GM12878 (cell line): ENCODE measurements around the gene SNN. TPM values are rescaled to one million over a fixed set of nuclear protein-coding genes. Genes with fewer than 3 reads are reported as not detected.
A peak's percentile ranks its signal among the peaks of the same experiment; 100 is the strongest.

Experiments
- ATAC-seq: fragments of 200-7000 bp; cut with Tn5 transposase; 3 replicates; pipeline ENCODE4 v1.9.1; 2020; ENCODE audit warnings: mild to moderate bottlenecking, moderate library complexity
- BruUV-seq: library from RNA; stranded (reverse); fragments of 400-500 nt; replicated peaks from 2 replicates; lab custom pipeline; 2021; lab: Mats Ljungman, UMichigan
- CTCF ChIA-PET: fragments of 300-600 bp; sonication (Branson Sonifier 250); formaldehyde crosslinking; extraction: SDS; loops from one replicate; lab custom pipeline; 2021; ENCODE audit warnings: inconsistent platforms; lab: Yijun Ruan, JAX
- POLR2A ChIA-PET: fragments of 350-600 bp; formaldehyde crosslinking; extraction: SDS; loops from one replicate; lab custom pipeline; 2021; ENCODE audit warnings: inconsistent platforms; lab: Charles Lee
- RAD21 ChIA-PET: fragments of 300-600 bp; sonication (Branson Sonifier 250); formaldehyde crosslinking; loops from one replicate; lab custom pipeline; 2023; ENCODE audit warnings: antibody characterized with exemption; ENCODE audit not compliant: unreplicated experiment; lab: Charles Lee
- SMC1A ChIA-PET: fragments of 300-600 bp; sonication (Branson Sonifier 250); formaldehyde crosslinking; loops from one replicate; lab custom pipeline; 2023; ENCODE audit not compliant: unreplicated experiment, uncharacterized antibody; lab: Charles Lee
- DNase-seq: peaks from one replicate; pipeline ENCODE4 v3.0.0-alpha.2; 2011; ENCODE audit warnings: low read depth, low spot score
- FAIRE-seq: peaks from 3 replicates; lab custom pipeline; 2011; peaks lifted over from hg19 to GRCh38; lab: Jason Lieb, UNC
- H2AFZ ChIP-seq: 2 replicates; pipeline ENCODE4 v1.6.0; 2011; ENCODE audit warnings: low read depth, low read length, control low read depth; ENCODE audit not compliant: control insufficient read depth
- H3K27ac ChIP-seq: 2 replicates; pipeline ENCODE4 v1.5.1; 2011; ENCODE audit warnings: control low read depth; ENCODE audit not compliant: control insufficient read depth, insufficient read depth
- H3K27me3 ChIP-seq, 2 experiments: replicated peaks in 1 of 2; 2 replicates each; pipeline versions ENCODE4 v1.6.0 to v1.6.1; 2011; ENCODE audit warnings: low read length in 1 of 2; ENCODE audit not compliant: control insufficient read depth in 2 of 2, insufficient read depth in 2 of 2
- H3K36me3 ChIP-seq, 2 experiments: 2 replicates each; pipeline ENCODE4 v1.5.1; 2011; ENCODE audit warnings: low read length in 1 of 2; ENCODE audit not compliant: control insufficient read depth in 2 of 2, insufficient read depth in 2 of 2
- H3K4me1 ChIP-seq: 2 replicates; pipeline ENCODE4 v1.6.1; 2011; ENCODE audit warnings: mild to moderate bottlenecking, low read length, moderate library complexity, mixed read lengths; ENCODE audit not compliant: control insufficient read depth, insufficient read depth
- H3K4me2 ChIP-seq: 2 replicates; pipeline ENCODE4 v1.6.0; 2011; ENCODE audit warnings: control low read depth; ENCODE audit not compliant: control insufficient read depth, insufficient read depth
- H3K4me3 ChIP-seq: fragments of 200-600 bp; sonication (generic); 2 replicates; pipeline ENCODE4 v1.5.1; 2016
- H3K79me2 ChIP-seq: 2 replicates; pipeline ENCODE4 v1.6.0; 2011; ENCODE audit warnings: low read length; ENCODE audit not compliant: control insufficient read depth, insufficient read depth
- H3K9ac ChIP-seq: 2 replicates; pipeline ENCODE4 v1.8.0; 2011; ENCODE audit warnings: low read length, control low read depth, mixed read lengths; ENCODE audit not compliant: control insufficient read depth, insufficient read depth
- H3K9me3 ChIP-seq: replicated peaks from 3 replicates; pipeline ENCODE4 v1.5.1; 2011; ENCODE audit warnings: mild to moderate bottlenecking, low read length; ENCODE audit not compliant: control insufficient read depth, insufficient read depth
- H4K20me1 ChIP-seq: 2 replicates; pipeline ENCODE4 v1.6.0; 2011; ENCODE audit not compliant: control insufficient read depth, insufficient read depth
- BHLHE40 ChIP-seq, 2 experiments: fragments of 450-650 bp in 1 of 2; IDR thresholded peaks; 2 replicates each; pipeline ENCODE4 v1.6.1; 2011 to 2017; ENCODE audit warnings: low read depth in 2 of 2, borderline replicate concordance in 1 of 2, improper control_type of control experiment in 1 of 2, low read length in 1 of 2, mild to moderate bottlenecking in 1 of 2
- NR2F1 ChIP-seq: fragments of 450-650 bp; conservative IDR thresholded peaks from 2 replicates; pipeline ENCODE4 v1.6.1; 2017; ENCODE audit warnings: mild to moderate bottlenecking
- PKNOX1 ChIP-seq: fragments of 450-650 bp; IDR thresholded peaks from 2 replicates; pipeline ENCODE4 v1.6.1; 2016; ENCODE audit warnings: mild to moderate bottlenecking
- ZNF622 ChIP-seq: fragments of 450-650 bp; IDR thresholded peaks from 2 replicates; pipeline ENCODE4 v1.6.1; 2017; ENCODE audit warnings: mild to moderate bottlenecking, inconsistent platforms
- WGBS: methylation state at CpG from one replicate; pipeline ENCODE4 v1.1.6; 2016; ENCODE audit warnings: low lambda C conversion rate; ENCODE audit not compliant: insufficient replicate concordance, insufficient coverage; ENCODE audit errors: missing lambda C conversion rate; 5-methylcytosine and 5-hydroxymethylcytosine counted together
- in situ Hi-C: fragments of 300-500 bp; cut with MboI; formaldehyde crosslinking; loops from 9 replicates; pipeline ENCODE4 v1.14.3; 2018; ENCODE audit warnings: mixed read lengths
- intact Hi-C: fragments of 100-400 bp; cut with micrococcal nuclease; formaldehyde crosslinking; loops from one replicate; pipeline ENCODE4 v1.14.2; 2022; ENCODE audit not compliant: unreplicated experiment
- polyA plus RNA-seq, 11 experiments: library from polyadenylated mRNA; depleted of rRNA in 4 of 11; unstranded in 6 of 11; stranded (reverse) in 5 of 11; fragments of >200 nt; fragmentation: Nextera tagmentation in 4 of 11; fragmentation: Illumina TruSeq in 1 of 11; extraction: Ambion mirVana in 4 of 11; extraction: Trizol in 1 of 11; gene quantifications; 1 replicate in 1 of 11; 2 replicates in 10 of 11; pipeline versions ENCODE4 v1.2.1 to v1.2.3, GENCODE V29; 2011 to 2016; ENCODE audit warnings: inconsistent platforms in 2 of 11, missing spikeins in 2 of 11, low read depth in 1 of 11
- total RNA-seq, 4 experiments: library from RNA; depleted of rRNA in 3 of 4; stranded (reverse); fragments of >200 nt in 3 of 4; fragmentation: Illumina TruSeq in 1 of 4; extraction: Trizol in 1 of 4; gene quantifications; 2 replicates each; pipeline versions ENCODE4 v1.2.1 to v1.2.3, GENCODE V29; 2013 to 2021

Gene SNN
- total and polyA plus RNA-seq, 10 of the 15 experiments (the other 5 are each of a cell fraction or from before 2014, with no cell fraction given) = 2.2 to 43.4 (median 27.8) TPM

GRCh38 chr16:11636172-11636721 is 32.0 kb upstream of the SNN start:
- H3K27ac ChIP-seq = no peak overlapping the region
- CTCF ChIA-PET = interaction anchor here (0.6 to 3.2 kb wide), 7 partner anchors 9 to 231 kb away, joined by 3 to 26 read pairs (median 3); no protein-coding TSS in a partner anchor
- no peaks in the 10 kb centered on the region for H3K79me2 ChIP-seq
- H2AFZ ChIP-seq = no peak overlapping the region
- no peak for ATAC-seq
- H3K27me3 ChIP-seq = no peaks in the 10 kb centered on the region; a peak in 1 of 4 replicates
- in situ Hi-C loops (no loop called here), intact Hi-C loops (no loop called here)
- RAD21 ChIA-PET = interaction anchor here (1.2 to 3.2 kb wide), 3 partner anchors 55 to 228 kb away, joined by 4 to 15 read pairs (median 7); no protein-coding TSS in a partner anchor
- no peak for FAIRE-seq
- no peaks in the 10 kb centered on the region for H4K20me1 ChIP-seq
- WGBS = 64% methylated on average over 14 of the region's 14 CpGs
- TF ChIP-seq BHLHE40 (IDR thresholded peaks at IDR 0.05; ENCODE audit: borderline replicate concordance in 1 of 2, low read depth in 2 of 2, low read length in 1 of 2) (peak in 1 of 2 experiments; percentile 63; a peak in 3 of 4 replicates), NR2F1 (no peak), PKNOX1 (no peak), ZNF622 (no peak)
- H3K9me3 ChIP-seq = no peaks in the 10 kb centered on the region
- no peaks in the 10 kb centered on the region for H3K4me1 ChIP-seq
- no TSS peak for BruUV-seq
- H3K9ac ChIP-seq = no peak overlapping the region
- SMC1A ChIA-PET = interaction anchor here (1.4 to 4.7 kb wide), 3 partner anchors 53 to 228 kb away, joined by 4 to 25 read pairs (median 7); no protein-coding TSS in a partner anchor
- no peaks in the 10 kb centered on the region for H3K36me3 ChIP-seq
- DNase-seq = no peak
- no peak overlapping the region for H3K4me3 ChIP-seq
- H3K4me2 ChIP-seq = no peak overlapping the region
- POLR2A ChIA-PET = interaction anchor here (1.2 kb wide), 1 partner anchor 16 kb away, joined by 3 read pairs; no protein-coding TSS in a partner anchor
